H7 (cell line): ENCODE data around the gene NKD1. TPM values are rescaled to one million over a fixed set of nuclear protein-coding genes. Genes with fewer than 3 reads are reported as not detected.

Experiments used
- DNase-seq: peaks from one replicate; pipeline ENCODE4 v3.0.0; 2012
- H3K27me3 ChIP-seq: 2 replicates; pipeline ENCODE4 v1.6.0; 2011; ENCODE audit warnings: mild to moderate bottlenecking, low read length; ENCODE audit not compliant: control insufficient read depth, insufficient read depth
- H3K36me3 ChIP-seq: replicated peaks from 2 replicates; pipeline ENCODE4 v1.5.1; 2011; ENCODE audit warnings: low read length; ENCODE audit not compliant: control insufficient read depth, insufficient read depth
- H3K4me3 ChIP-seq: 2 replicates; pipeline ENCODE4 v1.5.1; 2011; ENCODE audit warnings: low read depth, mild to moderate bottlenecking, control low read depth, low read length, moderate library complexity; ENCODE audit not compliant: insufficient read depth
- total RNA-seq: library from RNA; depleted of rRNA; stranded (reverse); fragments of >200 nt; shearing (Covaris generic); gene quantifications from 2 replicates; pipeline ENCODE4 v1.2.3, GENCODE V29; 2014

NKD1 gene
- total RNA-seq, 1 experiment from 2014 or later, result 1.2 TPM

DNA sequence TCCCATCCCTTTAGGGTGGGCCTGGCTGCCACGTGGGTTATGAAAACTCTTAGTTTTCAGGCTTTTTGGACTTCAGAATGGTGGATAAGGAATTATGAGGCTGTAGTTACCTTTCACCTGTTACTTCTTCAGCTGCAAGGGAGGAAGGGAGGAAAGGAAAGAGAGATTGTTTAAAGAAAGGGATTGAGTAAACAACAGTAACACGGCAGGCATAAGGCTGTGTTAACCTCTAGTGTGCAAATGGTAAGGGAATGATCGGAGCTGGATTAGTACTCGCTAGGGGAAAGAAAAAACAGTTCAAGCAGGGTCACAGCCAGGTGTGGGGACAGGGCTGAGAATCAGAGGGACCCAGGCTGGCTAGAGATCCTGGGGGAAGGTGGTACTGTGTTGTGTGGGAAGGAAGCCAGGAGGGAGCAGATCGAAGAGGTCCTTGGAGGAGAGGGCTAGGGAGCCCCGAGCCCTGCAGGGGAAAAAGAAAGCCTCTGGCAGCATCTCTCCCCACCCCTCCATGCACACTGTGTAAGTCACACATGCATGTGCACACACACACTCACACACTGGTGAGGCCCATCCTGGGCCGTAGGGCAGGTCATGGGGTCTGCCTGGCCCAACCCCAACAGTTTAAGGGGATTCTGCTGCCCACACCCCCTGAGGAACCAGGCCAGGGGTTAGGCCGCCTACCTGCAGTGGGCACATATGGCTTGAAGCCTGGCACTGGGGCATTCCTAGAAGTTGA is 83.2 kb downstream of the NKD1 start:
- DNase-seq, result no peak
- H3K27me3 ChIP-seq, result no peaks in the 10 kb centered on the region
- no peak overlapping the region for H3K4me3 ChIP-seq
- no peaks in the 10 kb centered on the region for H3K36me3 ChIP-seq

DNA sequence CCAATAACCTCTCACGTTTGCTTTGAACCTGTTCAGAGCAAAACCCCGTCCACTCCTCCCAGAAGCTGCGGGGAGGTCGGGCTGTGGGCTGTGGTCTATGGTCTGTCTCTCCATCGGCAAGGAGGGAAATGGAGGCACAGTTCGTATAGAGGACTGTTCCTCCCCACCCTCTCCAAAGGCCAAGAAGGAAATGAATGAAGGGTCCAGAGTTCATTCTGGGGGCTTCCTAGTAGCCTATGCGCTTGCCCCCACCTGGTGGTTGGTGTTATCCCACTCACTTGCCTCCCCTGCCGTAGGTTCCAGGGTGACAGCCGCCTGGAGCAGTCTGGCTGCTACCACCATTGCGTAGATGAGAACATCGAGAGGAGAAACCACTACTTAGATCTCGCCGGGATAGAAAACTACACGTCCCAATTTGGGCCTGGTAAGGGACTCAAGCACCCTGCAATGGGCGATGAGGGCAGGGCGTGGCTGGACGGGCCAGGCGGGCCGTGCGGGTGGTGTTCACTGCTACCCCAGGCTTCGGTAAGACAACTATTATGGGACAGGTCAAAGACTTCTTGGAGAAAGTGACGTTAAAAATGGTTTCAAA is 83.9 kb downstream of the NKD1 start:
- no peaks in the 10 kb centered on the region for H3K36me3 ChIP-seq
- no peak for DNase-seq
- no peak overlapping the region for H3K4me3 ChIP-seq
- H3K27me3 ChIP-seq, result no peaks in the 10 kb centered on the region

DNA sequence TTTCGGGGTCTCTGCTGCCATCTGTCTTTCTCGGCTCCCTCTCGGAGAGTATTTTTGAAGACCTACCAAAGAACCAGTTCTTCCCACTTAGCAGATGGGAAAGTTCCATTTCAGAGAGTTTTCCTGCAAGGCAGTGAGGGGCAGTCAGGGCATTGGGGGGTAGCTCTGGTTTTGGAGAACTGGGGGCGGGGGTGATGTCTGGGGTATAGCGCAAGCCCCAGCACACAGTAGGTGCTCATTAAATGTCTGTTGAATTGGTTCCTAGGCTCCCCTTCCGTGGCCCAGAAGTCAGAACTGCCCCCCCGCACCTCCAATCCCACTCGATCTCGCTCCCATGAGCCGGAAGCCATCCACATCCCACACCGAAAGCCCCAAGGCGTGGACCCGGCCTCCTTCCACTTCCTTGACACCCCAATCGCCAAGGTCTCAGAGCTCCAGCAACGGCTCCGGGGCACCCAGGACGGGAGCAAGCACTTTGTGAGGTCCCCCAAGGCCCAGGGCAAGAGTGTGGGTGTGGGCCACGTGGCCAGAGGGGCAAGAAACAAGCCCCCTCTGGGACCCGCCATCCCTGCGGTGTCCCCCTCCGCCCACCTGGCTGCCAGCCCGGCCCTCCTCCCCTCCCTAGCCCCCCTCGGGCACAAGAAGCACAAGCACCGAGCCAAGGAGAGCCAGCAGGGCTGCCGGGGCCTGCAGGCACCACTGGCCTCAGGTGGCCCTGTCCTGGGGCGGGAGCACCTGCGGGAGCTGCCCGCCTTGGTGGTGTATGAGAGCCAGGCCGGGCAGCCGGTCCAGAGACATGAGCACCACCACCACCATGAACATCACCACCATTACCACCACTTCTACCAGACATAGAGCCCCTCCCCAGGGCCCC is 85.0 kb downstream of the NKD1 start:
- Histone ChIP-seq H3K4me3 (no peak overlapping the region), H3K27me3 (no peaks in the 10 kb centered on the region), H3K36me3 (no peaks in the 10 kb centered on the region)
- no peak for DNase-seq

- Histone ChIP-seq H3K27me3 (no peaks in the 10 kb centered on the region), H3K4me3 (no peak overlapping the region), H3K36me3 (no peaks in the 10 kb centered on the region)
- no peak for DNase-seq
Measured at GRCh38 chr16:50634090-50634489, 85.9 kb downstream of the NKD1 start.

- H3K27me3 ChIP-seq, result no peaks in the 10 kb centered on the region
- no peak for DNase-seq
- H3K36me3 ChIP-seq, result no peaks in the 10 kb centered on the region
- H3K4me3 ChIP-seq, result no peak overlapping the region
Measured at GRCh38 chr16:50634947-50635346, 86.8 kb downstream of the NKD1 start.

- peak; percentile 83 for DNase-seq
- Histone ChIP-seq H3K27me3 (no peaks in the 10 kb centered on the region), H3K36me3 (no peaks in the 10 kb centered on the region)
Measured at GRCh38 chr16:50635505-50636392, 87.6 kb downstream of the NKD1 start.

DNA sequence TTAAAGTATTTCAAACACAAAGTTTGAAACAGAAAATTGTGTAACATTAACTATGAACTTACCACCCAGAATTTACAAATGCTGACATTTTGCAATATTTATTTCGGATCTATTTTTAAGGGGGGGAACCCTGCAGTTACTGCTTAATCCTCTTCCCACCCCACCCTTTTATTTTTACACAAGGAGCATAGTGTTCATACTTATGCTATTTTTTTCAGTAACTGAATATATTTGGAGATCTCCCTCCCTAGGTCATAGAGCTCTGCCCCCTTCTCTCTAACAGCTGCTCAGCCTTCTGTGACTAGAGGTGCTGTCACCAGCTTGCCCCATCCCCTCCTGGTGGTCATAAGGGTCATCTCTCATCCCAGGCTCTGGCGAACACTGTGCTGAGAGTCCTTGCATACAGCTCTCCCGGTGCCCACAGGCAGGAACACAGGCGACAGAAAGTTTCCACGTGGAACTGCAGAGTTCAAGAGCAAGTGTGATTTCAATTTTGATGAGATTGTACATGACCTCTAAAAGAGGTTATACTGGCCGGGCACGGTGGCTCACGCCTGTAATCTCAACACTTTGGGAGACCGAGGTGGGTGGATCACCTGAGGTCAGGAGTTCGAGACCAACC is 88.7 kb downstream of the NKD1 start:
- no peak for DNase-seq
- no peaks in the 10 kb centered on the region for H3K36me3 ChIP-seq
- no peaks in the 10 kb centered on the region for H3K27me3 ChIP-seq
- no peak overlapping the region for H3K4me3 ChIP-seq

More at GRCh38 chr16:50635505-50636392, 87.6 kb downstream of the NKD1 start:
- no peak overlapping the region for H3K4me3 ChIP-seq

DNA sequence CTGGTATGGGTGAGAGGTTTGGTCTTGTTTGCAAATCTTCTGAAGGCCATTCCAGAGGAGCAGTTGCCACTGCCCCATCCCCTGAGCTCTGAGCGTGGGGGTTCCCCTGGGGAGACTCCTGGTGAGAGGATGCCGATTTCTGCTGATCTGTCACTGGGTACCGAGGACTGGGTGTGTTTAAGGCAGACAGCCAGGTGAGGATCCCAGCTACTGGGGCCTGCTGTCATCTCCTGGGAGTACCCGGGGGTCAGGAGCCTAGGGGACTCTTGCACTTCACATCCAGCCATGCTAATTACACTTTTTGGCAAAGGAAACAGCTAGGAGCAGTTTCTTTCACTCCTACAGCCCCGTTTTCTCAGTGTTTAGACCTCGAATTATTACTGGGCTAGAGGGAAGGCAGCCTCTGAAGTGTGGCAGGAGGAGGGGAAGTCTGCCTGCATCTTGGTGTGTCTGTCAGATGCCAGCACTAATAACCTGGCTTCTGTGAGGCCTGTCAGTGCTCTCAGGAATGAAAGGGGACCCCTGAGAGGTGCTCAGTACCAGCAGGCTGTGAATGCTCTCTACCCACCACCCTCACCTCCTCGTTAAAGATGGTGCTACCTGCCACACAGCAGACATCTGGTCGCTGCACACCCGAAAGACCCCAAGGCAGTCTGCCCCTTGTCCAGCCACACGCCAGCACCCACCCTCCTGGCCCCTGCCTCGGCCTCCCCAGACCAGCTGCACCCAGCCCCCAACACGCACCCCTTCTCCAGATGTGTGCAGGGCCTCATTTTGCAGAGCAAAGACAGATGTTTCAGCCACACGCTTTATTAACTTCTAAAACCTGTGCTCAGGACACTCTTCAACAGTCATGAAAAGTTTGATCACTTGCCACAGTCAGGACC is 89.8 kb downstream of the NKD1 start:
- H3K4me3 ChIP-seq, result no peak overlapping the region
- no peaks in the 10 kb centered on the region for H3K36me3 ChIP-seq
- 0 out of 2 replicates have a peak, but pooled peaks cover 1% of the 10 kb centered on the region for H3K27me3 ChIP-seq
- no peak for DNase-seq

DNA sequence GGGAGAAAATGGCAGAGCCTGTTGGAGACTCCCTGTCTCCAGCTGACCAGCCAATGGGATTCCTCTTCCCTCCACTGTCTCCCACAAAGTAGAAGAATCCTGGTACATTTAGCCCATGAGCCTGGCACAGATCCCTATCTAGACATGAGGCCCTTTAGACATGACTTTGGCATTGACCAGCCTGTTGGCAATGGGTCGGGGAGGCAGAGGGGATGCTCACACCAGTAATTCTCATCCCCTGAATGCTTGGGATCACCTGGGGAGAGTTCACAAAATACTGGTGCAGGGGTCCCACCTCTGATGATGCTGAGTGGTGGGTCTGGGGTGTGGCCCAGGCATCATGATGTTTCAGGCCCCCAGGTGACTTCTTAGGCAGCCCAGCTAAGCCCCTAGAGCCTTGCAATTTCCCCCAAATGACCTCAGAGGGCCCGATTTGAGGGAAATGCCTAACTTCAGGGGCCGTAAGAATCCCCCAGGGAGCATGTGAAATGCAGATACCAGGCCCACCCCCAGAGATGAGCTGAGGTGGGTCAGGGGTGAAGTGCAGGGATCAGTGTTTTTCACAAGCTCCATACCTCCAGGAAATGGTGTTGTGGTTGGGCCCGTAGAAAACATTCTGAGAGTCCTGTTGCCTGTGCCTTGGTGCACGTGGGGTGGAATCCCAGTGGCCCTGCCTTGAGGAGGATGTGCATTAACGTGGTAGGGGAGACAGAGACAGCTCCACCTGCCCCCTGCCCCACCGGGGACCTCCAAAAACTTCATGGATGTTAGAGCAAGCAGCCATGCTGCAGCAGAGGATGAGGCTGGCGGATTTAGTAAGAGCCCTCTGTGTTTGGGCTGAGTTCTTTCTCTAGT is 90.8 kb downstream of the NKD1 start:
- DNase-seq, result no peak
- no peak overlapping the region for H3K4me3 ChIP-seq
- 0 out of 2 replicates have a peak, but pooled peaks cover 1% of the 10 kb centered on the region for H3K27me3 ChIP-seq
- H3K36me3 ChIP-seq, result no peaks in the 10 kb centered on the region

DNA sequence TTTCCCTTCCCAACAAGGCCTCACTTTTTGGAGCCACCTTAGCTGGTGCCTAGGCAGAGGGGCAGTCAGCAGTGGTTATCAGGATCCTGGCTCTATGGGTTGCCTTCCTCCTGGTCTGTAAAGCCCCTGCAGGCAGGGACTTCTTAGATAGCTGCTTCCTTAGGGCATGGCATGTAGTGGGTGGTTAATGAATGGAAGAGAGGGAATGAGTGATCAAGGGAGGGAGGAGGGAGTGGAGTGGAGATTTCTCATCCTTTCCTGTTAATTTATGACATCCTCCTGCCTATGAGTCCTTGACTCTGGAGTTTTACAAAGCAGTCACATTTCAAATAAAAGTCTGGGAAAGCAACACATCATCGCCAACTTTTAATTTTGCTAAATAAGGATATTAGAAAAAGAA is 92.2 kb downstream of the NKD1 start:
- Histone ChIP-seq H3K27me3 (0 out of 2 replicates have a peak, but pooled peaks cover 1% of the 10 kb centered on the region), H3K36me3 (no peaks in the 10 kb centered on the region), H3K4me3 (no peak overlapping the region)
- DNase-seq, result no peak

- no peak for DNase-seq
- Histone ChIP-seq H3K27me3 (0 out of 2 replicates have a peak, but pooled peaks cover 1% of the 10 kb centered on the region), H3K4me3 (no peak overlapping the region), H3K36me3 (no peaks in the 10 kb centered on the region)
Measured at GRCh38 chr16:50640919-50641817, 93.0 kb downstream of the NKD1 start.
